GM19025 (cell line): ENCODE data around the gene ARHGEF26.
A peak's percentile ranks its signal among the peaks of the same experiment; 100 is the strongest.

ENCODE experiments used
- ATAC-seq: cut with Tn5 transposase; IDR thresholded peaks from one replicate; pipeline ENCODE4 v1.9.1; 2021; ENCODE audit warnings: mild to moderate bottlenecking, low read depth, moderate library complexity; ENCODE audit not compliant: unreplicated experiment

The ARHGEF26 gene

GRCh38 chr3:154241496-154241895, 120.3 kb downstream of the ARHGEF26 start:
- no peak for ATAC-seq

- no peak for ATAC-seq
Observed at GRCh38 chr3:154242766-154243165, 121.6 kb downstream of the ARHGEF26 start.

- no peak for ATAC-seq
Observed at GRCh38 chr3:154243353-154243752, 122.2 kb downstream of the ARHGEF26 start.

- no peak for ATAC-seq
Observed at GRCh38 chr3:154244644-154245043, 123.5 kb downstream of the ARHGEF26 start.

- no peak for ATAC-seq
Observed at GRCh38 chr3:154247806-154248415, 126.7 kb downstream of the ARHGEF26 start.

GRCh38 chr3:154250291-154250690, 129.1 kb downstream of the ARHGEF26 start:
- no peak for ATAC-seq

GRCh38 chr3:154251610-154252009, 130.4 kb downstream of the ARHGEF26 start:
- ATAC-seq, result no peak

- peak; percentile 72 for ATAC-seq
Observed at GRCh38 chr3:154252759-154253638, 131.8 kb downstream of the ARHGEF26 start.

GRCh38 chr3:154254527-154254926, 133.3 kb downstream of the ARHGEF26 start:
- no peak for ATAC-seq

GRCh38 chr3:154273381-154273780, 152.2 kb downstream of the ARHGEF26 start:
- no peak for ATAC-seq

GRCh38 chr3:154274348-154274747, 153.2 kb downstream of the ARHGEF26 start:
- ATAC-seq, result no peak

GRCh38 chr3:154275292-154275691, 154.1 kb downstream of the ARHGEF26 start:
- ATAC-seq, result no peak

- no peak for ATAC-seq
Observed at GRCh38 chr3:154275965-154276364, 154.8 kb downstream of the ARHGEF26 start.

GRCh38 chr3:154280161-154280560, 159.0 kb downstream of the ARHGEF26 start:
- no peak for ATAC-seq

GRCh38 chr3:154285221-154285620, 164.0 kb downstream of the ARHGEF26 start:
- ATAC-seq, result no peak

- ATAC-seq, result no peak
Observed at GRCh38 chr3:154290187-154290586, 169.0 kb downstream of the ARHGEF26 start.

- no peak for ATAC-seq
Observed at GRCh38 chr3:154294016-154294415, 172.8 kb downstream of the ARHGEF26 start.

GRCh38 chr3:154301561-154301960, 180.4 kb downstream of the ARHGEF26 start:
- ATAC-seq, result no peak

GRCh38 chr3:154304116-154304786, 183.1 kb downstream of the ARHGEF26 start:
- no peak for ATAC-seq

GRCh38 chr3:154304936-154305335, 183.7 kb downstream of the ARHGEF26 start:
- no peak for ATAC-seq

- no peak for ATAC-seq
Observed at GRCh38 chr3:154307363-154307762, 186.2 kb downstream of the ARHGEF26 start.
